GM18517 (cell line): ENCODE measurements around the gene RAB11FIP5.

ENCODE experiments used
- ATAC-seq: cut with Tn5 transposase; IDR thresholded peaks from one replicate; pipeline ENCODE4 v1.9.1; 2021; ENCODE audit warnings: mild to moderate bottlenecking, moderate library complexity; ENCODE audit not compliant: unreplicated experiment

Gene RAB11FIP5

DNA sequence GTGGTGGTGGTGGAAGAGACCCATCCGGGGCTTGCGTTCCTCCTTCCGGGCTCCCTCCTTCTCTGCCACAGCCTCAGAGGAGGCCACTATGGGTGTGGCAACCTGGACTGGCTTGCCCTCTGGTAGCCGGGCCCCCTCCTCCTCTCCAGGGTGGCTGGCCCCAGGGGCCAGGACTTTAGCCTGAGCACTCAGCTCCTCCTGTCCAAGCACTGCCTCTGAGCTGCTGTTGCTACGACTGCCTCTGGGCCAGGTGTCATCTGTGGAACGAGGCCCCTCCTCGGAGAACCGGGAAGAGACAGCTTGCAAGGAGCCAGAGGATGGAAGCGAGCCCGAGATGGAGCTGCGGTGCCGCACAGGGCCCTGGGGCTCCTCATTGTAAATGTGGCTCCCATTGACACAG is 24.5 kb downstream of the RAB11FIP5 start:
- ATAC-seq, result no peak

- ATAC-seq, result no peak
Observed at GRCh38 chr2:73087311-73087710, 25.4 kb downstream of the RAB11FIP5 start.

DNA sequence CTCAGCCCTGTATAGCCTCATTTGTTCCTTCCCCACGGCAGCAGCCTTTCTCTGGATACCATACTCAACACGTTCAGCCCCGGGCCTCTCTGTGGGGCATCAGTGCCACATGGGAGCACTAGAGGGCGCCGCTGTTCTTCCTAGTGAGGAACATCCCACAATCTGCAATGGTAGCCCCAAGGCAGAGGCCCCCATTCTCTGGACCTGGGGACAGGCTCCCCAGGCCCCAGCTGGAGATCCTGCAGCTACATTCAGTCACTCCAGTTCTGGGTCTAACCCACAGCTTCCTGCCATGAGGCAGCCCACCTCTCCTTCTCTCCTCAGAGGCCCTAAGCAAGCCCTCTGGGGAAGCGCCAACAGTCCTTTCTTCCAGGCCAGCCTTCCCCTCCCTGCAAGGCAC is 27.1 kb downstream of the RAB11FIP5 start:
- peak; percentile 89 for ATAC-seq

- ATAC-seq, result no peak
Observed at GRCh38 chr2:73084971-73085370, 27.8 kb downstream of the RAB11FIP5 start.

- no peak for ATAC-seq
Observed at GRCh38 chr2:73083886-73084800, 28.6 kb downstream of the RAB11FIP5 start.

- ATAC-seq, result no peak
Observed at GRCh38 chr2:73082523-73083410, 30.0 kb downstream of the RAB11FIP5 start.

DNA sequence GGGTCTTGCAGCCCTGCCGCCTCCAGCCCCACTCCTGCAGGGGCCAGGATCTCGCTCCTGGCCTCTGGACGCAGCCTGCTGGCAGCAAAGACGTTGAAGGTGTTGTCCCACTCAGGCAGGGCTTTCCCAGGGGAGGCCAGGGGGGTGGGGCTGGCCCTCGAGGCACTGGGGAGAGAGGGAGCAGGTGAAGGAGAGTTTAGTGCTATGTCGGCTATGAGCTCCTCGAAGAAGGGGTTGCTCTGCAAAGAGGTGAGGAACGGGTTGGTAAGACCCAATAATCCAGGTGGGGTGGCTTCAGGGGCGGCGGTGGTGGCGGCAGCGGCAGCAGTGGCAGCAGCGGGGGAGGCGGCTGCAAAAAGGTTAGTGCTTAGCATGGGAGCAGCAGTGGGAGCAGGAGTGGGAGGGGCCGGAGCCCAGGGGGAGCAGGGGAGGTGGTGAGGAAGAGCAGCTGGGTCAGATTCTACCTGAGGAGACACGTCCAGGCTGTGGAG is 31.5 kb downstream of the RAB11FIP5 start:
- no peak for ATAC-seq

DNA sequence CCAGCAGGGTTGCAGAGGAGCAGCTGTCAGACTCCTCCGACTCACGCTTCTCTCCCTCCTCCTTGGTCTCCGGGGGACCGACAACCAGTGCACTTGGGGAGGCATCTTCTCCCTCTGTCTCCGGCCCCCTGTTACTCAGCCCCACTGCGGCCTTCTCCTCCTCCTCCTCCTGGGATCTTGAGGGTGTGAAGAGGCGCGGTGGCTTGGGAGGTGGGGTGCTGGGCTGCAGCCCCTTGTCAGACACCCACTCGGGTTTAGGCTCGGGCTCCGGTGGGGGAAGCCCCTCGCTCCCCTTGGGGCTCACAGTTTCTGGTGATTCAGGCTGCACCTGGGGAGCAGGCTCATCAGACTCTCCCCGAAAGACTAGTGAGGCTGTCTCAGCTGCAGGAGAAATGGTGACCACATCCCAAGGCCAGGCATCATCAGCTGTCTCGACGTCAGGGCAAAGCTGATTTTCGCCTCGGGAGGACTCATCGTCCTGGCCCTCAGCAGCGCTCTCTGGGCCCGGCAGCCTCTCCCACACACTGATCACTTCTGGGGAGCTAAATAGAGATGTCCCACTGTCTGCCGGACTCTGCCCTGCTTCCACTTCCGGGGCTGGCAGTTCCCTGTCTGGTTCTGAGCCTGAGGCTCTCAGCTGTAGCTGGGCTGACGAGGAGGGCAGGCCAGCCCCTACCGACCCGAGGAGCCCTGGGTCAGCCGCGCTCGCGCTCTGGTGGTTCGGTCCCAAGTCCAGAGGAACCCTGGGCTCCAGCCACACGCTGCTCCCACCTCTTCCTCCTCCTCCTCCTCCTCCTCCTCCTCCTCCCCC is 32.2 kb downstream of the RAB11FIP5 start:
- no peak for ATAC-seq

- no peak for ATAC-seq
Observed at GRCh38 chr2:73079636-73080035, 33.1 kb downstream of the RAB11FIP5 start.

- no peak for ATAC-seq
Observed at GRCh38 chr2:73078457-73079411, 34.0 kb downstream of the RAB11FIP5 start.

DNA sequence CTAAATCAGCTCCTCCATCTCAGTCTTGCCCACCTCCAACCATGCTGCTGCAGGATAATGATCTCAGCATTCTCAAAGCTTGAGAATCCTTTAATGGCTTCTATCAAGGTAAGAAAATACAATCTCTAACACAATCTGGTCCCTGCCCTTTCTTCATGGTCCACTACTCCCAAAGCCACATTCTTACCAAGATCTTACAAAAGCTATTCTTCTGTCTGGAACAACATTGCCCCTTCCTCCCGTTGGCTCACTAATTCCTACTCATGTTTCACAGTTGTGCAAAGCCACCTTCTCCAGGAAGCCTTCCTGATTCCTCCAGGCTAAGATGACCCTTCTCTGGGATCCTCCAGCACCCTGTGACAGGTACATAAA is 35.3 kb downstream of the RAB11FIP5 start:
- no peak for ATAC-seq

- ATAC-seq, result no peak
Observed at GRCh38 chr2:73076701-73077423, 35.9 kb downstream of the RAB11FIP5 start.

DNA sequence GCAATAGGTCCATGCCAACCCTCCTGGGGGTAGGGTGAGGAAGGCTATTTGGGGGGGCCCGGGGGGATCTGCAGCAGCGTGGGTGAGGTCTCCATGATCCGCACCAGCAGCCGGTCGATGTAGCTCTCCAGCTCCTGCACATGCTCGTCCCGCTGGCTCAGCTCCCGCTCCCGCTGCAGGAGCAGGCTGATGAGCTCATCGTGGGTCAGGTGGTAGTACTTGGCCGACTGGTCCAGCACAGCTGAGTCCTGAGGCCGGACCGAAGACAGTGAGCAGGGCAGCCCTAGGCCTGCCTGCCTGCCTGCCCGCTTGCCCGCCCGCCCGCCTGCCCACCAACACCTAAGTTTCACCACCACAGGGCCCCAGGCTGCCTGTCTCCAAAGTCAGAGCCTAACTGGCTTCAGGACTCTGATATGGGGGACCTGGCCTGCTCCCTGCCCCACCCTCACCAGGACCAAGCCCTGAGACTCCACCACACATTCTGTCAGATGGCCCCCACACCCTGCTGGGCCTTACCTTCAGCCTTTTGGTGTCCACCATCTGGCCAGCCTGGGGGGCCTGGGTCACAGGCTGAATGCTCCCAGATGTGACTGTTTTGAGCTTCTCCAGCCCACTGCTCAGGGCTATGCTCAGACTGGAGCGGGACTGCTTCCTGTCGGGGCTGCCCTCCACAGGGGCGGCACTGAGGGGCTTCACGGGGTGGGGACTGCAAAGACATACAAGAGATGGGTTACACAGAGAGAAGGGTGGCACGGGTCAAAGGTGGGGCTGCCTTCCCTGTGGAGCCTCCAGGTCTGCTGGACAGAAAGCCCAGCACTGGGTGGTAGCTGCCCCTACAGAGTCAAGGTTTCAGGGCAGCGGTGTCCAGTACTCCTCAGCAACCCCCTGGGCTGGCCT is 37.0 kb downstream of the RAB11FIP5 start:
- no peak for ATAC-seq

- ATAC-seq, result no peak
Observed at GRCh38 chr2:73074110-73075069, 38.4 kb downstream of the RAB11FIP5 start.

GRCh38 chr2:73072416-73072815 is 40.3 kb downstream of the RAB11FIP5 start:
- no peak for ATAC-seq

DNA sequence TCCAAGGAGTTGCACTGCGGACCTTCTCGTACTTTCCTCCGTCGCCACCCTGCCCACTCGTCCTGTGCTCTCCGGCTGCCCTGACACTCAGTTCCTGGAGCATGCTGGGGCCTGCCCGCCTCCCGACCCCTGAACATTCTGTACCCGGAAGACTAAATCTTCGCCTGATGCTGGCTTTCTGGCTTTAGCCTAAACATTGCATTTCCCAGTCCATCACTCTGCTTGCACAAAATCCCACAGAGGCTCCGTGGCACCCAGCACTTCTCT is 40.7 kb downstream of the RAB11FIP5 start:
- ATAC-seq, result no peak
